Measurements from ENCODE around the gene TMEM236. TPM values are rescaled to one million over a fixed set of nuclear protein-coding genes. Genes with fewer than 3 reads are reported as not detected.

The TMEM236 gene, protein sequence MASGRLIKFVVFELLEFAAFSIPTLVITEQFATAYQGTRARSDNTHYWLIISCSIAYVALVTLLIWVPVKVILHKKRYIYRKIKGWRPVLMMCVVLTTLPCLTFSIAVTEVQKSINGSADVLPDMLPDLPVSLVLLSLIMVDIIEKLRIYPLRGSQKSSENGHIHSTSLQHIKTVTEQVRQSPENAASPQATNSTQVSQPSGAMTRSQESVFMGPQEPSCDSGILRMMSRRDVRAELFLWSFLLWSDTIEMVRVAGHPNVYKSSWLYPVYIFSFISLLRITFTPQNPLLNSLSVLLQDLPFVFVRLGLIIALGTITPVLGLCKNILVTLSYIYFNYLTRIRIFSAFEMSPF
- 0.10 TPM for total RNA-seq
- under 1 TPM in 2 of 4 donors, not detected in 2; 0.13 to 0.15 TPM for polyA plus RNA-seq

GRCh38 chr10:17751781-17752445 lies at the start of gene TMEM236:
Gene TMEM236 (plus strand): TSS chr10:17752201. CDS start chr10:17752296, 95 bp downstream.
- Histone ChIP-seq H3K27me3 (ENCODE audit: control insufficient read depth, insufficient read depth, low read length) (no peaks in the 10 kb centered on the region), H3K36me3 (ENCODE audit: control insufficient read depth, insufficient read depth, low read length) (no peaks in the 10 kb centered on the region), H3K4me1 (ENCODE audit: control insufficient read depth, insufficient read depth, low read length, poor library complexity, severe bottlenecking) (no peaks in the 10 kb centered on the region), H3K4me3 (ENCODE audit: low read depth, low read length) (no peak within 1 kb of the TSS), H3K9me3 (ENCODE audit: control insufficient read depth in 2 of 2, low read length in 2 of 2) (no peaks in the 10 kb centered on the region), H3K27ac (ENCODE audit: insufficient read depth, low read length, poor library complexity, severe bottlenecking) (no peak within 1 kb of the TSS)
- Mint-ChIP-seq H3K4me1 (peaks cover 4 to 7% (median 7%) of the 10 kb centered on the region in 4 donors), H3K4me3 (no peak within 1 kb of the TSS), H3K27me3 (no peaks in the 10 kb centered on the region), H3K36me3 (no peaks in the 10 kb centered on the region), H3K27ac (no peak within 1 kb of the TSS), H3K9me3 (no peaks in the 10 kb centered on the region)
- no peak for ATAC-seq (ENCODE audit: low read depth in 2 of 2)
- no peak for DNase-seq

GRCh38 chr10:17703706-17704105 lies 48.3 kb upstream of the TMEM236 start:
- ATAC-seq (ENCODE audit: low read depth in 2 of 2) (no peak), DNase-seq (no peak)
- H3K36me3 Mint-ChIP-seq, result peaks cover 36% of the 10 kb centered on the region
- Histone ChIP-seq H3K4me3 (ENCODE audit: low read depth, low read length) (no peak overlapping the region), H3K4me1 (ENCODE audit: control insufficient read depth, insufficient read depth, low read length, poor library complexity, severe bottlenecking) (no peaks in the 10 kb centered on the region), H3K9me3 (ENCODE audit: control insufficient read depth in 2 of 2, low read length in 2 of 2) (no peaks in the 10 kb centered on the region), H3K36me3 (ENCODE audit: control insufficient read depth, insufficient read depth, low read length) (peaks cover 90% of the 10 kb centered on the region), H3K27me3 (ENCODE audit: control insufficient read depth, insufficient read depth, low read length) (no peaks in the 10 kb centered on the region), H3K27ac (ENCODE audit: insufficient read depth, low read length, poor library complexity, severe bottlenecking) (peak overlapping the region; percentile 23)
- no peaks in the 10 kb centered on the region for H3K9me3 Mint-ChIP-seq
- H3K27me3 Mint-ChIP-seq, result no peaks in the 10 kb centered on the region
- no peak overlapping the region for H3K4me3 Mint-ChIP-seq
- no peak overlapping the region for H3K27ac Mint-ChIP-seq
- peaks cover 7 to 21% (median 19%) of the 10 kb centered on the region in 4 donors for H3K4me1 Mint-ChIP-seq

DNA sequence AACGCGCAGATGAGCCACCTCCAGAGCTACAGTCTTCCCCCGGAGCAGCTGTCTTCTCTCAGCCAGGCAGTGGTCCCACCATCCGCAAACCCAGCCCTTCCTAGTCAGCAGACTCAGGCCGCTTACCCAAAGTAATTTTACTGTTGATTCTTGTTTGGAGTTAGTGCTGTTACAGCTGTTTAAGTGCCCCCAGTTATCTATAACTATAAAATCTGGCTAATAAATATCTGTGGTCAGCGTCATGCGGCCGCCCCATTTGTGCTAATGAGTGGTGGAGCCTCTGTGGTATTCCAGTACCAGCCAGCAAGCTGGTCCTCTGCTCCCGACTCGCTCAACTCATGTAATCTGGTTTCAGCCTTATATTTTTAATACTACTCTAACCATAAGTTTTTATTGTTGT lies 43.2 kb upstream of the TMEM236 start:
- Mint-ChIP-seq H3K36me3 (peaks cover 49% of the 10 kb centered on the region), H3K4me3 (no peak overlapping the region), H3K27me3 (no peaks in the 10 kb centered on the region), H3K27ac (no peak overlapping the region), H3K4me1 (peaks cover 8 to 28% (median 12%) of the 10 kb centered on the region in 4 donors), H3K9me3 (no peaks in the 10 kb centered on the region)
- H3K27me3 ChIP-seq (ENCODE audit: control insufficient read depth, insufficient read depth, low read length), result no peaks in the 10 kb centered on the region
- H3K9me3 ChIP-seq (ENCODE audit: control insufficient read depth in 2 of 2, low read length in 2 of 2), result no peaks in the 10 kb centered on the region
- H3K4me3 ChIP-seq (ENCODE audit: low read depth, low read length), result no peak overlapping the region
- H3K27ac ChIP-seq (ENCODE audit: insufficient read depth, low read length, poor library complexity, severe bottlenecking), result no peak overlapping the region
- DNase-seq (no peak), ATAC-seq (ENCODE audit: low read depth in 2 of 2) (no peak)
- peaks cover 92% of the 10 kb centered on the region for H3K36me3 ChIP-seq (ENCODE audit: control insufficient read depth, insufficient read depth, low read length)
- H3K4me1 ChIP-seq (ENCODE audit: control insufficient read depth, insufficient read depth, low read length, poor library complexity, severe bottlenecking), result no peaks in the 10 kb centered on the region

DNA sequence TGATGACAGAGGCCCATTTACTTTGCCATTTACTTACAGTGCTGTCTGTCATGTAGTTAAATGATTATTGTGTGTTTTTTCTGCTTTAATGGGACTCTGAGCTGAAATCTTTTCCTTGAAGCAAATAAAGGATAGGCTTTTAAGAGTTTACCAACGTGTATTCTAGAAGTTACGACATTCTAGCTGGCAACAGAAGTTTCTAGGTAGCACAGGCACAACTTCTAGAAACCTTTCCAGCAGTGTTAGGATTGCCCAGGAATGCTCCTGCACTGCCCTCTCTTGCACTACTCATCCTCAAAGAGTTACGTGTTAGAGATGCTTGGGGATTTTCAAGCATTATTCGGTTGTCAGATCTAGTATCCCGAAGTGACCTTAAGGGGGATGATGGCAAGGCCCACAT lies 42.5 kb upstream of the TMEM236 start:
- DNase-seq (no peak), ATAC-seq (ENCODE audit: low read depth in 2 of 2) (no peak)
- no peaks in the 10 kb centered on the region for H3K9me3 ChIP-seq (ENCODE audit: control insufficient read depth in 2 of 2, low read length in 2 of 2)
- Mint-ChIP-seq H3K4me1 (peaks cover 8 to 25% (median 16%) of the 10 kb centered on the region in 4 donors), H3K27me3 (no peaks in the 10 kb centered on the region), H3K4me3 (no peak overlapping the region), H3K36me3 (peaks cover 51% of the 10 kb centered on the region), H3K27ac (no peak overlapping the region), H3K9me3 (no peaks in the 10 kb centered on the region)
- H3K4me1 ChIP-seq (ENCODE audit: control insufficient read depth, insufficient read depth, low read length, poor library complexity, severe bottlenecking), result no peaks in the 10 kb centered on the region
- no peaks in the 10 kb centered on the region for H3K27me3 ChIP-seq (ENCODE audit: control insufficient read depth, insufficient read depth, low read length)
- H3K27ac ChIP-seq (ENCODE audit: insufficient read depth, low read length, poor library complexity, severe bottlenecking), result no peak overlapping the region
- peaks cover 92% of the 10 kb centered on the region for H3K36me3 ChIP-seq (ENCODE audit: control insufficient read depth, insufficient read depth, low read length)
- no peak overlapping the region for H3K4me3 ChIP-seq (ENCODE audit: low read depth, low read length)

DNA sequence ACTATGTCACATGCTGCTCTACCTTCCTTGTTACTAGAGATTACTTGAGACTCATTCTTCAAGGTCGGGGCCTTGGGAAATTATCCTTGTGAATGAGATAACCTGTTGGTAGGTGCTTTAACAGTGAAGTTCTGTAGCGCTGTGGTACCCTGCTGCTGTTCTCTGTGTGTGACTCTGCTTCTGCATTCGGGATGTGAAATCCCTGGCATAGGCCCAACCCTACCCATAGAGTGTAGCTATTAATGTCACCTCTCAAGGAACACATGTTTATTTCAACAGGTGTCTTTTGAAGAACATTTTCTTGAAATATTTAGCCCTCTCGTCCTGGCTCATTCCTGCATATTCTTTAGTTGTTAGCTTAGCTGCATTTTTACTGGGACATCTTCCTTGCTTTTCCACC lies 41.8 kb upstream of the TMEM236 start:
- no peaks in the 10 kb centered on the region for H3K4me1 ChIP-seq (ENCODE audit: control insufficient read depth, insufficient read depth, low read length, poor library complexity, severe bottlenecking)
- peak overlapping the region in 2 of 4 donors; percentile 9 to 12 for H3K4me3 Mint-ChIP-seq
- H3K9me3 Mint-ChIP-seq, result no peaks in the 10 kb centered on the region
- peak overlapping the region in 2 of 3 donors; percentile 65 to 81 for H3K27ac Mint-ChIP-seq
- H3K36me3 Mint-ChIP-seq, result peaks cover 54% of the 10 kb centered on the region
- ATAC-seq (ENCODE audit: low read depth in 2 of 2) (no peak), DNase-seq (no peak)
- no peak overlapping the region for H3K4me3 ChIP-seq (ENCODE audit: low read depth, low read length)
- peaks cover 95% of the 10 kb centered on the region for H3K36me3 ChIP-seq (ENCODE audit: control insufficient read depth, insufficient read depth, low read length)
- no peaks in the 10 kb centered on the region for H3K27me3 ChIP-seq (ENCODE audit: control insufficient read depth, insufficient read depth, low read length)
- peaks cover 8 to 25% (median 20%) of the 10 kb centered on the region in 4 donors for H3K4me1 Mint-ChIP-seq
- H3K27ac ChIP-seq (ENCODE audit: insufficient read depth, low read length, poor library complexity, severe bottlenecking), result no peak overlapping the region
- H3K9me3 ChIP-seq (ENCODE audit: control insufficient read depth in 2 of 2, low read length in 2 of 2), result no peaks in the 10 kb centered on the region
- no peaks in the 10 kb centered on the region for H3K27me3 Mint-ChIP-seq

- H3K9me3 Mint-ChIP-seq, result no peaks in the 10 kb centered on the region
- H3K4me3 ChIP-seq (ENCODE audit: low read depth, low read length), result no peak overlapping the region
- H3K4me1 ChIP-seq (ENCODE audit: control insufficient read depth, insufficient read depth, low read length, poor library complexity, severe bottlenecking), result peaks cover 6% of the 10 kb centered on the region
- peaks cover 92% of the 10 kb centered on the region for H3K36me3 ChIP-seq (ENCODE audit: control insufficient read depth, insufficient read depth, low read length)
- ATAC-seq (ENCODE audit: low read depth in 2 of 2), result no peak
- H3K4me1 Mint-ChIP-seq, result peaks cover 18 to 38% (median 22%) of the 10 kb centered on the region in 4 donors
- no peak overlapping the region for H3K27ac Mint-ChIP-seq
- no peaks in the 10 kb centered on the region for H3K27me3 ChIP-seq (ENCODE audit: control insufficient read depth, insufficient read depth, low read length)
- DNase-seq, result no peak
- no peak overlapping the region for H3K27ac ChIP-seq (ENCODE audit: insufficient read depth, low read length, poor library complexity, severe bottlenecking)
- H3K27me3 Mint-ChIP-seq, result no peaks in the 10 kb centered on the region
- peaks cover 60% of the 10 kb centered on the region for H3K36me3 Mint-ChIP-seq
- no peaks in the 10 kb centered on the region for H3K9me3 ChIP-seq (ENCODE audit: control insufficient read depth in 2 of 2, low read length in 2 of 2)
- H3K4me3 Mint-ChIP-seq, result no peak overlapping the region
Measured at GRCh38 chr10:17712053-17712452, 39.9 kb upstream of the TMEM236 start.

DNA sequence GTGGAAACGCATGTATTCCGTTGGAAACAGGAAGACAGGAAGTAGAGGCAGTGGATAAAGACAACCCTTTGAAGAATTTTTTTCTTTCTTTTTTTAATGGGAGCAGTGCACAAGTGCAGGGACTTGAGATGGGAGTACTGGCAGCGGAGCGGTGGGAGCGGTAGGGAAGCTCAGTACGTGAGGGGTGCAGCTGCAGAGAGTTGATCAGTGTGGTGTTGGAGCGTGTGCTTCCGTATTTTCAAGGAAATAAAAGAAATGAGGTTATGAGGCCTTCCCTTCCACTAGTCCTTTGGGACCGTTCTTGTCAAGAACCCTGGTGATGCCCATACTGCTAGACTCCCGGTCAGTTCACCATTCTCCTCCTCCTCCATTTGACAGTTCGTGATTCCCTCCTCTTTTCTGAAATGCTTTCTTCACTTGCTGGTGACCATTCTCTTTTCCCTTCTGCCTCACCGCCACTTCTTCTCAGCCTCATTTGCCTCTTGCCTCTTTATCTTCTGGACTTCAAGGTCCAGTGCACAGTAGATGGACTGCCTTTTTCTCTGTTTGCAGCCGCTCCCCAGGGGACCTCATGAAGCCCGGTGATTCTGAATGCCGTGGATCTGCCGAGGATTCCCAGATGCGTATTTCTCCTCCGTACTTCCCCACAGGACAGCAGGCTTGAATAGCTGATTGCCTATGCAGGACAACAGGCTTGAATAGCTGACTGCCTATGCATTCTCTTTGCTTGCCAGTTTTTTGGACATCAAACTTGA lies 39.1 kb upstream of the TMEM236 start:
- Histone ChIP-seq H3K4me1 (ENCODE audit: control insufficient read depth, insufficient read depth, low read length, poor library complexity, severe bottlenecking) (peaks cover 6% of the 10 kb centered on the region), H3K27me3 (ENCODE audit: control insufficient read depth, insufficient read depth, low read length) (no peaks in the 10 kb centered on the region), H3K36me3 (ENCODE audit: control insufficient read depth, insufficient read depth, low read length) (peaks cover 94% of the 10 kb centered on the region), H3K4me3 (ENCODE audit: low read depth, low read length) (no peak overlapping the region), H3K9me3 (ENCODE audit: control insufficient read depth in 2 of 2, low read length in 2 of 2) (no peaks in the 10 kb centered on the region), H3K27ac (ENCODE audit: insufficient read depth, low read length, poor library complexity, severe bottlenecking) (no peak overlapping the region)
- DNase-seq (no peak), ATAC-seq (ENCODE audit: low read depth in 2 of 2) (no peak)
- Mint-ChIP-seq H3K4me3 (no peak overlapping the region), H3K4me1 (peaks cover 23 to 45% (median 25%) of the 10 kb centered on the region in 4 donors), H3K36me3 (peaks cover 67% of the 10 kb centered on the region), H3K27ac (peak overlapping the region; percentile 17 to 53 (median 39)), H3K9me3 (peaks cover 0 to 3% (median 0%) of the 10 kb centered on the region in 7 donors), H3K27me3 (no peaks in the 10 kb centered on the region)

Measured in CD4-positive, CD25-positive, alpha-beta regulatory T cell (primary cell).